ENCODE data around the gene ARHGEF33. TPM values are rescaled to one million over a fixed set of nuclear protein-coding genes. Genes with fewer than 3 reads are reported as not detected.

ARHGEF33 gene
- total RNA-seq, 1 experiment from 2014 or later, result 0.41 TPM

DNA sequence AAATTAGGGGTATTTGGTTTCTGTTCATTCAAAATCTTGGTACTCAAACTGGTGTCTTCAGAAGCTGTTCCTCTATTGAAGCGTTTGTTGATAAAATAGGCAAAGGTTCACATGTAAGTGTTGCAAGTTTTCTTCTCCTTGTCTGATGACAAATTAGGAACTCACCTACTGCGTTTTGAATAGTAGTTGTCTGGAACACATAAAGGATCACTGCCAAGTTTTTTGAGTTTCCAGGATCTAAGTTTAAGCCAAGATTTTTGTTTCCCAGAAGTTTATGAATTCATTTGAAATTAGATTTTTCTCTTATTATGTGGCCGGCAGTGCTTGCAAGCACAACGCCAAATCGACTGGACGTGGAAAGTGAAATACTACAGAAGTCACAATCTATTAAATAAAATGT, 85.4 kb downstream of the ARHGEF33 start:
- intact Hi-C loops (cut with micrococcal nuclease; ENCODE audit: unreplicated experiment), result no loop called here
- POLR2A ChIA-PET, result interaction anchor here (0.6 kb wide), 1 partner anchor 62 kb away, joined by 3 read pairs; no protein-coding TSS in a partner anchor

DNA sequence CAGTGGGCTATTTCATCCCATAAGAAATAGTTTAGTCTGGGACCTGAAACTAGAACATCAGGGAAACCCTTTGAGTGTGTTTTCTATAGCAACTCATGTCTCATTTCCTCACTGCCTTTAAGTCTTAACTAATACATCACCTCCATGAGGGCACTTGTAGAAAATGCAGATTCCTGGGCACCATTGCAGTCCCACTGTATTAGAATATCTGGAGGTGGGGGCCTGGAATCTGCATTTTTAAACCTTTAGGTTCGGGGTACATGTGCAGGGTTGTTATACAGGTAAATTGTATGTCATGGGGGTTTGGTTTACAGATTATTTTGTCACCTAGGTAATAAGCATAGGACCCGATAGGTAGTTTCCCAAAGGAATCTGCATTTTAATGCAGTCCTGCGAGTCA, 87.4 kb downstream of the ARHGEF33 start:
- ChIA-PET POLR2A (no interaction called here), CTCF (no interaction called here)
- DNase-seq (ENCODE audit: low read depth, low spot score), result no peak
- intact Hi-C loops (cut with micrococcal nuclease; ENCODE audit: unreplicated experiment) (no loop called here), in situ Hi-C loops (cut with HindIII; ENCODE audit: low pct_unique_long_range_greater_than_20kb, low sequenced_read_pairs) (no loop called here)
- no peak overlapping the region for H3K4me3 ChIP-seq (ENCODE audit: low read depth in 2 of 2, low read length in 2 of 2)
- BruUV-seq (replicated peaks), result no TSS peak
- no peaks in the 10 kb centered on the region for H3K9me3 ChIP-seq (ENCODE audit: control insufficient read depth, insufficient read depth, low read depth, low read length)
- H3K36me3 ChIP-seq (ENCODE audit: control insufficient read depth, insufficient read depth, low read length), result no peaks in the 10 kb centered on the region
- H3K27ac ChIP-seq (ENCODE audit: low read length), result no peak overlapping the region
- no peaks in the 10 kb centered on the region for H3K27me3 ChIP-seq (ENCODE audit: control insufficient read depth, insufficient read depth, low read length)
- H3K4me1 ChIP-seq (ENCODE audit: control insufficient read depth, insufficient read depth, low read length), result no peaks in the 10 kb centered on the region
- TF ChIP-seq TCF7L2 (IDR thresholded peaks at IDR 0.05; ENCODE audit: low read depth, low read length) (no peak), POLR2AphosphoS5 (IDR thresholded peaks at IDR 0.05; ENCODE audit: low read depth, low read length) (no peak), SIN3A (IDR thresholded peaks at IDR 0.05; ENCODE audit: borderline replicate concordance, insufficient read depth, low read depth, low read length) (no peak)
- TF ChIP-seq, protein P1, sequence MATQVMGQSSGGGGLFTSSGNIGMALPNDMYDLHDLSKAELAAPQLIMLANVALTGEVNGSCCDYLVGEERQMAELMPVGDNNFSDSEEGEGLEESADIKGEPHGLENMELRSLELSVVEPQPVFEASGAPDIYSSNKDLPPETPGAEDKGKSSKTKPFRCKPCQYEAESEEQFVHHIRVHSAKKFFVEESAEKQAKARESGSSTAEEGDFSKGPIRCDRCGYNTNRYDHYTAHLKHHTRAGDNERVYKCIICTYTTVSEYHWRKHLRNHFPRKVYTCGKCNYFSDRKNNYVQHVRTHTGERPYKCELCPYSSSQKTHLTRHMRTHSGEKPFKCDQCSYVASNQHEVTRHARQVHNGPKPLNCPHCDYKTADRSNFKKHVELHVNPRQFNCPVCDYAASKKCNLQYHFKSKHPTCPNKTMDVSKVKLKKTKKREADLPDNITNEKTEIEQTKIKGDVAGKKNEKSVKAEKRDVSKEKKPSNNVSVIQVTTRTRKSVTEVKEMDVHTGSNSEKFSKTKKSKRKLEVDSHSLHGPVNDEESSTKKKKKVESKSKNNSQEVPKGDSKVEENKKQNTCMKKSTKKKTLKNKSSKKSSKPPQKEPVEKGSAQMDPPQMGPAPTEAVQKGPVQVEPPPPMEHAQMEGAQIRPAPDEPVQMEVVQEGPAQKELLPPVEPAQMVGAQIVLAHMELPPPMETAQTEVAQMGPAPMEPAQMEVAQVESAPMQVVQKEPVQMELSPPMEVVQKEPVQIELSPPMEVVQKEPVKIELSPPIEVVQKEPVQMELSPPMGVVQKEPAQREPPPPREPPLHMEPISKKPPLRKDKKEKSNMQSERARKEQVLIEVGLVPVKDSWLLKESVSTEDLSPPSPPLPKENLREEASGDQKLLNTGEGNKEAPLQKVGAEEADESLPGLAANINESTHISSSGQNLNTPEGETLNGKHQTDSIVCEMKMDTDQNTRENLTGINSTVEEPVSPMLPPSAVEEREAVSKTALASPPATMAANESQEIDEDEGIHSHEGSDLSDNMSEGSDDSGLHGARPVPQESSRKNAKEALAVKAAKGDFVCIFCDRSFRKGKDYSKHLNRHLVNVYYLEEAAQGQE (IDR thresholded peaks at IDR 0.05; ENCODE audit: insufficient read depth in 1 of 2, low read depth in 2 of 2, low read length in 1 of 2), result no peak
- TF ChIP-seq, protein P2, sequence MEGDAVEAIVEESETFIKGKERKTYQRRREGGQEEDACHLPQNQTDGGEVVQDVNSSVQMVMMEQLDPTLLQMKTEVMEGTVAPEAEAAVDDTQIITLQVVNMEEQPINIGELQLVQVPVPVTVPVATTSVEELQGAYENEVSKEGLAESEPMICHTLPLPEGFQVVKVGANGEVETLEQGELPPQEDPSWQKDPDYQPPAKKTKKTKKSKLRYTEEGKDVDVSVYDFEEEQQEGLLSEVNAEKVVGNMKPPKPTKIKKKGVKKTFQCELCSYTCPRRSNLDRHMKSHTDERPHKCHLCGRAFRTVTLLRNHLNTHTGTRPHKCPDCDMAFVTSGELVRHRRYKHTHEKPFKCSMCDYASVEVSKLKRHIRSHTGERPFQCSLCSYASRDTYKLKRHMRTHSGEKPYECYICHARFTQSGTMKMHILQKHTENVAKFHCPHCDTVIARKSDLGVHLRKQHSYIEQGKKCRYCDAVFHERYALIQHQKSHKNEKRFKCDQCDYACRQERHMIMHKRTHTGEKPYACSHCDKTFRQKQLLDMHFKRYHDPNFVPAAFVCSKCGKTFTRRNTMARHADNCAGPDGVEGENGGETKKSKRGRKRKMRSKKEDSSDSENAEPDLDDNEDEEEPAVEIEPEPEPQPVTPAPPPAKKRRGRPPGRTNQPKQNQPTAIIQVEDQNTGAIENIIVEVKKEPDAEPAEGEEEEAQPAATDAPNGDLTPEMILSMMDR (IDR thresholded peaks at IDR 0.05), result no peak
- no peak for ATAC-seq

More for the DNA sequence above, 85.4 kb downstream of the ARHGEF33 start:
- no TSS peak for BruUV-seq (replicated peaks)
- no peak overlapping the region for H3K4me3 ChIP-seq (ENCODE audit: low read depth in 2 of 2, low read length in 2 of 2)
- DNase-seq (ENCODE audit: low read depth, low spot score) (no peak), ATAC-seq (no peak)
- TF ChIP-seq TCF7L2 (IDR thresholded peaks at IDR 0.05; ENCODE audit: low read depth, low read length) (no peak), SIN3A (IDR thresholded peaks at IDR 0.05; ENCODE audit: borderline replicate concordance, insufficient read depth, low read depth, low read length) (no peak), POLR2AphosphoS5 (IDR thresholded peaks at IDR 0.05; ENCODE audit: low read depth, low read length) (no peak)
- TF ChIP-seq, protein P1 (IDR thresholded peaks at IDR 0.05; ENCODE audit: insufficient read depth in 1 of 2, low read depth in 2 of 2, low read length in 1 of 2), result no peak
- TF ChIP-seq, protein P2 (IDR thresholded peaks at IDR 0.05), result no peak
- no peaks in the 10 kb centered on the region for H3K9me3 ChIP-seq (ENCODE audit: control insufficient read depth, insufficient read depth, low read depth, low read length)
- H3K27me3 ChIP-seq (ENCODE audit: control insufficient read depth, insufficient read depth, low read length), result no peaks in the 10 kb centered on the region
- no peaks in the 10 kb centered on the region for H3K36me3 ChIP-seq (ENCODE audit: control insufficient read depth, insufficient read depth, low read length)
- no peaks in the 10 kb centered on the region for H3K4me1 ChIP-seq (ENCODE audit: control insufficient read depth, insufficient read depth, low read length)
- in situ Hi-C loops (cut with HindIII; ENCODE audit: low pct_unique_long_range_greater_than_20kb, low sequenced_read_pairs), result no loop called here
- H3K27ac ChIP-seq (ENCODE audit: low read length), result no peak overlapping the region
- CTCF ChIA-PET, result no interaction called here
